GF-D8 (cell line): ENCODE measurements around the gene DNAJA2.
"Not testable (repeated sequence)": the region's sequence is repeated elsewhere in the genome, so short reads cannot be mapped to it uniquely, and the experiment has no call there.

ENCODE experiments used
- DNase-seq: peaks from one replicate; lab custom pipeline; 2025; lab: John Stamatoyannopoulos, UW

Gene DNAJA2

GRCh38 chr16:46975165-46975564, 1.7 kb upstream of the DNAJA2 start:
- DNase-seq: no peak

DNA sequence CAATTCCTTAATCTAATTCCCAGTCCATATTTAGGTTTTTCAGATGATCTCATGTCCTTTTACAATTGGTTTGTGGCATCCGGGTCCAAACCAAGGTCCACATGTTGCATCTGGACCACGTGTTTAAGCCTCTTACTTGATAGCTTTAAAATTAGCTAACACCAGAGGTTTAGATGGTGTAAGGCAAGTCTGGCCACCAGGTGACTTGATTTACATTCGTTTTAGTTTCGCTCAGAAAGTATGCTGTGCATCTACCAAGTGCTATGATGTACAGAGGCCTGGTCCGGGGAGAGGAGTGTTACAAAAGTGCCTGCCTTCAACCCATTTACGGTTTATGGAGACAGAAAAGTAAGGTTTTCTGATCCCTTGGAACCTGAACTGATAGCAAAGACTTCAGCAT, 878 bp upstream of the DNAJA2 start:
- peak; percentile 13 for DNase-seq

DNA sequence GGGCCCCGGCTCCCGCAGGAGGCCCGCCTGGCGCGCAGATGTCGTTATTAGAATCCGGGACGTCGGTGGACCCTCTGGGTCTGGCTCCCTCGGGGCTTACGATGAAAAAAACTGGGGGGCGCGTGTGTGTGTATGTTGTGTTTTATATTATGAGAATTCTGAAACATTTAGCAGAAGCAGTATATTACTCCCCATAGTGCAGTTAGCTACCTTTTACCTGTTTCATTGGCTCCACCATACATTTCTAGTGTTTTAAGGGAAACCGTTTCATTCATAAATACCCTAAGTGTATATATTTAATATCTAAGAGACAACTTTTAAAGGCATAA, 486 bp upstream of the DNAJA2 start:
- DNase-seq: no peak

DNA sequence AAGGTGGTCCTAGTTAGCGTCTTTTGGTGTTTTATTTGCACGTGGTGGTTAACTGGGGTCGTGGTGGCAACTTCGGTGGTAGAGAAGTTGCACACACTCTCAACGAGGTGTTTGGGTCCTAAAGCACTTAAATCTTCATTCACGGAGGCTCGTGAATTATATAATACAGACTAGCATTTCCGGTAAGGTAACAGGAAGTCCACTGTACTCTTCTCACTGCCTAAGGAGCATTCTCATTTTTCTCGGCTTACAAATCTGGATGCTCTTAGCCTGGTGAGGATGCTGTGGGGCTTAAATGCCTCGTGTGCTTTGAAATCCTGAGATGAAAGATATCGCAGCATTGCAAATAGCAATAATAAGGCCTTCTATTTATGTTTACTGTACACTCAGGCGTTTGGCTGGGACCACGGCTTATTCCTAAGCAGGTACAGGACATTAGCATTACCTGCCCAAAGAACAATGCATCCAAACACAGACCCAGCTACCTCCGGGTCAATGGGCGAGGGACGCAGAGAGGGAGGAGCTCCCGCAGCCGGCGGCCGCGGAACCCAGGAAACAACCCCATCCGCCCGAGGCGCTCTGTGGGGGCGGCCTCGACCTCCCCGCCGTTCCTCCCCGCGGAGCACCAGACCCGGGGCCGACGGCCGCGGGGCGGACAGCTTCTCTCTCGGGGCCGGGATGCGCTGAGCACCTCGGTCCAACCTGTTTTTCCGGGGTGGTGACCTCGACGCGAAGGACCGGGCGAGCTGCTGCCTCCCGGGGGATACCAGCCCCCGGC, 856 bp downstream of the DNAJA2 start:
- DNase-seq: no peak

DNA sequence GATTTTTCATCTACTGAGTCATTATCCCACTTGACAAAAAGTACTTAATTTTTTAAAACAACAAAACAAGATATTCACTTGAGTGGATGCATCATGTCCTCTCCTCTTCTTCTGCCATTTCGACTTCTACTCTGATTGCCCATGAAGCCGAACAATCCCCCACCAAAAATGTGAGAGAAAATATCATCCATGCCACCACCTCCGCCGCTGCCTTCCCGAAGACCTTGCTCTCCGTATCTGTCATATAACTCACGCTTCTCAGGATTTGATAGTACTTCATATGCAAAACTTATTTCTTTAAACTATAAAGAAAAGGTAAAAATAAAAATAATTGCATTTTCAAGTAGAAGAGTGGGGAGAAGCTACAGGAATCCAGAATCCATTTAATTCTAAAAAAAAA, 2.2 kb downstream of the DNAJA2 start:
- DNase-seq: no peak

DNA sequence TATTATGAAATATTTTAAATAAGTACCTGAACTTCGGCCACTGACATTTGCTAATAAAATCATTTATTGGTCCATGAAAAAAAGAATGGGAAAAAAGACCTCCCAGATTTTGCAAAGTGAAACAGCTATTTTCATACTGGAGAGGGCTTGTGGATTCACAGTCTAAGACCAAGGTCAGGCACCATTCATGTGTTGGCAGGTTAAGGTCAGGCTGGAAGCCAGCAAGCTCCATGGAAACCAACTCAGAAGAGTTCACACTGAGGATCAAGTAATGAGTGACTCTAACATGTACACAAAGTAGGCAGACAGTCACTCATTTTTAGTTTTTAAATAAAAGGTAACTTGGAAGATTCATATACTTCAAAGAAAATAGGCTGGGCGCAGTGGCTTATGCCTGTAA, 3.4 kb downstream of the DNAJA2 start:
- no peak for DNase-seq

- DNase-seq: no peak
Observed at GRCh38 chr16:46968063-46968435, 5.4 kb downstream of the DNAJA2 start.

DNA sequence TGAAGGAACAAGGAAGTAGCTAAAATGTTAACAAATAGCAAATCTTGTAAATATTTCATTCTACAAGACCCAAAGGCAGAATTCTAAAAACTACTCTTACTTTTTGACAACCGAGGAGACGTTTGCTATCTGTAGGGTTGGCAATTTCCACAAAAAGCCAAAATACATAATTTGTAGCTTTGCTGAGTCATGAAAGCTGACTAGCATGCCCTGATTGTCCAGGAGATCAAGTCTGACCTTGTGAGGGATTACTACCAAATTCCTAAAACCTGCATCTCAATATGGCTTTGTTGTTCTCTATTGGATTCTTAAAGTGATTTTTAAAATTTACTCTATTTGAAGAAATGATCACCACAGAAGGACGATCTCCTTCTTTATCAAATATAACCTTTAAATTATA, 10.8 kb downstream of the DNAJA2 start:
- no peak for DNase-seq

GRCh38 chr16:46961373-46962353, 11.8 kb downstream of the DNAJA2 start:
- DNase-seq: peak; percentile 84

- DNase-seq: no peak
Observed at GRCh38 chr16:46954562-46954961, 18.9 kb downstream of the DNAJA2 start.

DNA sequence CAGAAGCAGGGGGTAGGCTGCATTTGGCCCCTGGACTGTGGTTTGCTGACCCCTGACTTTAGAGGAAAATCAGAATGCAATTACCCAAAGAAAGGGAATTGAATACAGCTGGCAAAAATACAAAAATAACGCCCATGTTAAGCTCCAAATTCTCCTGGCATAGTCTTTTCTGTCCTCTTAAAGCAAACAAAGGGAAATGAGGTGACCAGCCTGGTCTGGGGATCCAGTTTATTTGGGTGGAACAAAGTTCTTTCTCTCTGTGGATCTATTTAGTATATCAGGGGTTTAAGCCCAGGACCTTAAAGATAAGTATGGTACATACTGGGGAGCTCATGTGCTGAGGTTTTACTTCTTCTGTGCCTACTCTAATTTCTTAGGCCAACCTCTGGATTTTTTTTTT, 23.5 kb downstream of the DNAJA2 start:
- no peak for DNase-seq

GRCh38 chr16:46949241-46949892, 24.1 kb downstream of the DNAJA2 start:
- DNase-seq: no peak

GRCh38 chr16:46948548-46949166, 24.8 kb downstream of the DNAJA2 start:
- no peak for DNase-seq

DNA sequence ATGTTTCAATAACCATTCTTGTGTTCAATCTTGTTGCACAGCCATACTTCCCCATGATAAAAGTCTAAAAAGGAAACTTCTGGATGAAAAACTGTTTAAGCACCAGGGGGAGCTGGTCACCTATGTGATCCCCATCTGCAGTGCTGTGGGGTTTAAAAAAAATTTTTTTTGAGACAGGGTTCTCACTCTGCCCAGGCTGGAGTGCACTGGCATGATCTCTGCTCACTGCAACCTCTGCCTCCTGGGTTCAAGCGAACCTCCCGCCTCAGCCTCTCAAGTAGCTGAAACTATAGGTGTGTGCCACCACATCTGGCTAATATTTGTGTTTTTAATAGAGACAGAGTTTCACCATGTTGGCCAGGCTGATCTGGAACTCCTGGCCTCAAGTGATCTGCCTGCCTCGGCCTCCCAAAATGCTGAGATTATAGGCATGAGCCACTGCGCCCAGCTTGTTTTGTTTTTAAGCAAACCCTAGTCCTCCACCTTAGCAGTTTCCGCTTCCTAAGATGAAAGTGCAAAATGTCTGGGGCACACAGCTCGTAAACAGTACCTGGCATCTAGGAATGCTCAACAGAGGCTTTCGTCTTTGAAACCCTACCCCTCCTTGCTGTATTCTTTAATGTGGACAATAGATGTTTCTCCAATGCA, 25.4 kb downstream of the DNAJA2 start:
- DNase-seq: peak; percentile 32

DNA sequence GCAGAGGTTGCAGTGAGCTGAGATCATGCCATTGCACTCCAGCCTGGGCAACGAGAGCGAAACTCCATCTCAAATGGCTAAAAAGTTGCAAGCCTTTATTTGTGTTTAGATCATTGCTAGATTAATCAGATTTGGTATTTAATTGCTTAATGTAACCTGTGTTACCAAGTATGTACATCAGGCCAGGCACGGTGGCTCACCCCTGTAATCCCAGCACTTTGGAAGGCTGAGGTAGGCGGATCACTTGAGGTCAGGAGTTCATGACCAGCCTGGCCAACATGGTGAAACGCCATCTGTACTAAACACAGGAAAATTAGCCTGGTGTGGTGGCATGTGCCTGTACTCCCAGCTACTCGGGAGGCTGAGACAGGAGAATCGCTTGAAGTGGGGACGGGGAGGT, 28.8 kb downstream of the DNAJA2 start:
- DNase-seq: not testable (repeated sequence)

DNA sequence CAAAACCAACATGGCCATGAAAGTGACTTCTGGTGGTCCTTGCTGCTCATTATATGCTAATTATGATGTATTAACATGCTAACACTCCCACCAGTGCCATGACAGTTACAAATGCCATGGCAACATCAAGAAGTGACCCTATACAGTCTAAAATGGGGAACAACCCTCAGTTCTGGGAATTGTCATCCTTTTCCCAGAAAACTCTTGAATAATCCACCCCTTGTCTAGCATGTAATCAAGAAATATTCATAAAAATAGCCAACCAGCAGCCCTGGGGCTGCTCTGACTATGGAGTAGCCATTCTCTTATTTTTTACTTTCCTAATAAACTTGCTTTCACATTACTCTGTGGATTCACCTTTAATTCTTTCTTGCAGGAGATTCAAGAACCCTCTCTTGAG, 35.9 kb downstream of the DNAJA2 start:
- no peak for DNase-seq

DNA sequence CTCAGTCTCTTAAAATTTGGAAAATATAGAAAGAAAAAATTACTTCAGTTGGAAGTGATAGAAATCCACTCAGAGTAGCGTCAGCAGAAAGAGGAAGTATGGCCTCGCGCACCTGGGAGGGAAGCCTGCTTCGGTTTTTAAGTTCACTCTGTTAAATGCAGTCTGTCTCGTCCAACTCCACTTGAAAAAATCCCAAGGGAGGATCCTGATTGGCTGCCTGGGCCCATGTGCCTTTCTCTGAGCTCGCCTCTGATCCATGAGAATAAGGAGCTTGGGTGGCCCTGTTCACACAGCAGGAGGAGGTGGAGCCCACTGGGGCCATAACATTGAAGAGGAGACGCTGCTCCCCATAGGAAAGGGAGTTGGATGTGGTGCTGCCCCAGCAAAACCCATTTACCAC, 40.7 kb downstream of the DNAJA2 start:
- DNase-seq: peak; percentile 74

GRCh38 chr16:46930861-46931260, 42.6 kb downstream of the DNAJA2 start:
- DNase-seq: no peak

GRCh38 chr16:46929378-46930332, 43.8 kb downstream of the DNAJA2 start:
- no peak for DNase-seq

GRCh38 chr16:46928811-46929210, 44.7 kb downstream of the DNAJA2 start:
- no peak for DNase-seq

DNA sequence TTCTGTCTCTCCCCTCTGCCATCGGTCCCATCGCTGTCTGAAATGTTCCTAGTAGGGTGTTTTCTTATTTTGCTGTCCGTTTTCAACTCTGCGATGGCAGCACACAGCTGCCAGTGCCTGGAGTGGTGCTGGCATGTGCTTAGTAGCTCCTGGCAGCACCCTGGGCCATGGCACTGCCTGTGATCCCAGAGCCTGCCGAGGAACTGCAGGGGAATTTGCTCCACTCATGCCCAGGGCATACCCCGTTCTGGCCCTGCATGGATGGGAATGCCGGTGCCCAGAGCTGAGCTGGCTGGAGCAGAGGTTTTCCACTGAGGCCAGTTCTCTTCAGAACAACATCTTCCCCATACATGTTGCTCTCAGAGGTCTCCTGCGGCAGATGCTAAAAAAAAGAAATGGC, 46.2 kb downstream of the DNAJA2 start:
- no peak for DNase-seq
